SK-N-MC (cell line): ENCODE data around the gene PLXDC2.

Source experiments
- EZH2 ChIP-seq: fragments of 200-600 bp; sonication (generic); IDR thresholded peaks from one replicate; pipeline ENCODE4 v1.6.1; 2017; ENCODE audit warnings: antibody characterized with exemption
- FOXP2 ChIP-seq: optimal IDR thresholded peaks from 2 replicates; pipeline ENCODE3; 2011; ENCODE audit warnings: mild to moderate bottlenecking, moderate library complexity; ENCODE audit not compliant: insufficient read depth; ENCODE audit errors: extremely low read length, control extremely low read depth
- POLR2AphosphoS5 ChIP-seq: IDR thresholded peaks from 2 replicates; pipeline ENCODE4 v1.6.1; 2012; ENCODE audit warnings: mild to moderate bottlenecking, low read depth, low read length, borderline replicate concordance

GRCh38 chr10:19876570-19876969 is 60.3 kb downstream of the PLXDC2 start:
- TF ChIP-seq EZH2, result no peak
- no peak for TF ChIP-seq POLR2AphosphoS5
- TF ChIP-seq FOXP2, result no peak
